ENCODE results near the gene SPCS2. TPM values are rescaled to one million over a fixed set of nuclear protein-coding genes. Genes with fewer than 3 reads are reported as not detected.
"Not testable (repeated sequence)": the region's sequence is repeated elsewhere in the genome, so short reads cannot be mapped to it uniquely, and the experiment has no call there.

The SPCS2 gene
- total RNA-seq, 3 donors from 2014 or later (not counting 1 experiment from before 2014, with no cell fraction given), result 76.9 to 117 (median 106) TPM

DNA sequence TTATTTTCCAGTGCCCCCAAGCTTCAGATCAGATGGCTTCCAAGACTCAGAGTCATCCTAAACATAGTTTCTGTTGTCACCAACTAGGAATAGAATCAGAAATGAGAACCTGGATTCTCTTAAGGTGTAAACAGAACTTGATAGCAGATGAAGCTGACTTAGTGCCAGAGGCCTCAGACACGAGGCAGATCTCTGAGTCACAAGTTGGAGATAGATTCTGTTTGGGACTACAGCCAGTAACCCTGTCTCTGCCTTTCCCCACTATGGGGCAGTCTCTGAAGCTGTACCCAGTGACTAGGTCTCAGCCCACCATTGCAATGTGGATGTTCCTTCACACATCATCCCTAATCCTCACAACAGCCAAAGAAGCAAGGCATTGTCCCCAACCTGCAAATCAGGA lies 65.1 kb downstream of the SPCS2 start:
- Histone ChIP-seq H3K27ac (ENCODE audit: low read length) (no peak overlapping the region), H3K27me3 (ENCODE audit: control insufficient read depth, insufficient read depth, low read length) (no peaks in the 10 kb centered on the region), H3K4me1 (ENCODE audit: control insufficient read depth, insufficient read depth, low read length) (no peaks in the 10 kb centered on the region), H3K9me3 (ENCODE audit: control insufficient read depth, insufficient read depth, low read length) (no peaks in the 10 kb centered on the region), H3K4me3 (ENCODE audit: low read length) (no peak overlapping the region), H3K36me3 (ENCODE audit: control insufficient read depth, insufficient read depth, low read length) (peaks cover 12% of the 10 kb centered on the region)
- DNase-seq (no peak), ATAC-seq (no peak)
- WGBS (ENCODE audit: insufficient coverage), result 63% methylated on average over 1 of the region's 1 CpG
- Mint-ChIP-seq H3K9me3 (no peaks in the 10 kb centered on the region), H3K27ac (no peak overlapping the region), H3K4me1 (no peaks in the 10 kb centered on the region), H3K36me3 (no peaks in the 10 kb centered on the region), H3K27me3 (ENCODE audit: low read depth in 2 of 2) (no peaks in the 10 kb centered on the region), H3K4me3 (no peak overlapping the region)
- intact Hi-C loops (cut with micrococcal nuclease), result no loop called here
- no peak for TF ChIP-seq CTCF (IDR thresholded peaks at IDR 0.05)

- H3K4me3 Mint-ChIP-seq; DNase-seq; H3K4me1 Mint-ChIP-seq; H3K36me3 Mint-ChIP-seq; H3K27ac ChIP-seq (ENCODE audit: low read length); H3K27me3 Mint-ChIP-seq (ENCODE audit: low read depth in 2 of 2); H3K4me3 ChIP-seq (ENCODE audit: low read length); intact Hi-C loops (cut with micrococcal nuclease); H3K9me3 ChIP-seq (ENCODE audit: control insufficient read depth, insufficient read depth, low read length); ATAC-seq; H3K9me3 Mint-ChIP-seq; H3K36me3 ChIP-seq (ENCODE audit: control insufficient read depth, insufficient read depth, low read length); H3K27me3 ChIP-seq (ENCODE audit: control insufficient read depth, insufficient read depth, low read length); H3K27ac Mint-ChIP-seq; H3K4me1 ChIP-seq (ENCODE audit: control insufficient read depth, insufficient read depth, low read length): not testable (repeated sequence)
- 94% methylated on average over 3 of the region's 3 CpGs for WGBS (ENCODE audit: insufficient coverage)
These were observed 70.1 kb downstream of the SPCS2 start for GRCh38 chr11:75019200-75019599.

GRCh38 chr11:75020328-75020727 lies 71.3 kb downstream of the SPCS2 start:
- DNase-seq; H3K9me3 Mint-ChIP-seq; H3K4me1 Mint-ChIP-seq; H3K4me3 ChIP-seq (ENCODE audit: low read length); intact Hi-C loops (cut with micrococcal nuclease); H3K27ac ChIP-seq (ENCODE audit: low read length); H3K36me3 ChIP-seq (ENCODE audit: control insufficient read depth, insufficient read depth, low read length); H3K9me3 ChIP-seq (ENCODE audit: control insufficient read depth, insufficient read depth, low read length); H3K4me3 Mint-ChIP-seq; H3K36me3 Mint-ChIP-seq; H3K27me3 ChIP-seq (ENCODE audit: control insufficient read depth, insufficient read depth, low read length); H3K4me1 ChIP-seq (ENCODE audit: control insufficient read depth, insufficient read depth, low read length); H3K27me3 Mint-ChIP-seq (ENCODE audit: low read depth in 2 of 2); H3K27ac Mint-ChIP-seq; ATAC-seq: not testable (repeated sequence)
- WGBS (ENCODE audit: insufficient coverage), result 91% methylated on average over 4 of the region's 5 CpGs

GRCh38 chr11:75022296-75022695 lies 73.2 kb downstream of the SPCS2 start:
- Mint-ChIP-seq H3K36me3 (no peaks in the 10 kb centered on the region), H3K27me3 (ENCODE audit: low read depth in 2 of 2) (no peaks in the 10 kb centered on the region), H3K4me1 (no peaks in the 10 kb centered on the region), H3K27ac (no peak overlapping the region), H3K4me3 (no peak overlapping the region), H3K9me3 (no peaks in the 10 kb centered on the region)
- Histone ChIP-seq H3K27ac (ENCODE audit: low read length) (no peak overlapping the region), H3K27me3 (ENCODE audit: control insufficient read depth, insufficient read depth, low read length) (no peaks in the 10 kb centered on the region), H3K4me3 (ENCODE audit: low read length) (no peak overlapping the region), H3K4me1 (ENCODE audit: control insufficient read depth, insufficient read depth, low read length) (no peaks in the 10 kb centered on the region), H3K9me3 (ENCODE audit: control insufficient read depth, insufficient read depth, low read length) (no peaks in the 10 kb centered on the region), H3K36me3 (ENCODE audit: control insufficient read depth, insufficient read depth, low read length) (no peaks in the 10 kb centered on the region)
- no peak for TF ChIP-seq CTCF (IDR thresholded peaks at IDR 0.05)
- WGBS (ENCODE audit: insufficient coverage), result 87% methylated on average over 3 of the region's 3 CpGs
- ATAC-seq (peak in 1 of 3 donors; percentile 7), DNase-seq (no peak)
- intact Hi-C loops (cut with micrococcal nuclease), result no loop called here
